Measurements from ENCODE around the gene PFKM. TPM values are rescaled to one million over a fixed set of nuclear protein-coding genes. Genes with fewer than 3 reads are reported as not detected.

PFKM gene
- total RNA-seq, 2 donors from 2014 or later, result 90.0 to 107 TPM

GRCh38 chr12:48084841-48085460 lies 34.2 kb upstream of the PFKM start:
- Mint-ChIP-seq H3K9me3 (no peaks in the 10 kb centered on the region), H3K36me3 (ENCODE audit: low read depth) (peaks cover 46% of the 10 kb centered on the region), H3K27me3 (ENCODE audit: insufficient read depth) (no peaks in the 10 kb centered on the region), H3K4me1 (no peaks in the 10 kb centered on the region), H3K4me3 (no peak overlapping the region), H3K27ac (peak overlapping the region; percentile 33)
- H3K9ac ChIP-seq (ENCODE audit: extremely low read depth, low read length, poor library complexity, severe bottlenecking), result no peak overlapping the region
- H3K36me3 ChIP-seq (ENCODE audit: control insufficient read depth, insufficient read depth, low read length), result peaks cover 54% of the 10 kb centered on the region
- H3K9me3 ChIP-seq (ENCODE audit: control insufficient read depth, low read length), result no peaks in the 10 kb centered on the region
- H3K4me3 ChIP-seq (ENCODE audit: low read length), result no peak overlapping the region
- TF ChIP-seq, protein P1, sequence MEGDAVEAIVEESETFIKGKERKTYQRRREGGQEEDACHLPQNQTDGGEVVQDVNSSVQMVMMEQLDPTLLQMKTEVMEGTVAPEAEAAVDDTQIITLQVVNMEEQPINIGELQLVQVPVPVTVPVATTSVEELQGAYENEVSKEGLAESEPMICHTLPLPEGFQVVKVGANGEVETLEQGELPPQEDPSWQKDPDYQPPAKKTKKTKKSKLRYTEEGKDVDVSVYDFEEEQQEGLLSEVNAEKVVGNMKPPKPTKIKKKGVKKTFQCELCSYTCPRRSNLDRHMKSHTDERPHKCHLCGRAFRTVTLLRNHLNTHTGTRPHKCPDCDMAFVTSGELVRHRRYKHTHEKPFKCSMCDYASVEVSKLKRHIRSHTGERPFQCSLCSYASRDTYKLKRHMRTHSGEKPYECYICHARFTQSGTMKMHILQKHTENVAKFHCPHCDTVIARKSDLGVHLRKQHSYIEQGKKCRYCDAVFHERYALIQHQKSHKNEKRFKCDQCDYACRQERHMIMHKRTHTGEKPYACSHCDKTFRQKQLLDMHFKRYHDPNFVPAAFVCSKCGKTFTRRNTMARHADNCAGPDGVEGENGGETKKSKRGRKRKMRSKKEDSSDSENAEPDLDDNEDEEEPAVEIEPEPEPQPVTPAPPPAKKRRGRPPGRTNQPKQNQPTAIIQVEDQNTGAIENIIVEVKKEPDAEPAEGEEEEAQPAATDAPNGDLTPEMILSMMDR (conservative IDR thresholded peaks at IDR 0.05), result no peak
- DNase-seq, result no peak
- H3K4me1 ChIP-seq (ENCODE audit: control insufficient read depth, insufficient read depth, low read length), result no peaks in the 10 kb centered on the region
- no peaks in the 10 kb centered on the region for H3K27me3 ChIP-seq (ENCODE audit: control insufficient read depth, insufficient read depth, low read length, poor library complexity, severe bottlenecking)
- H3K27ac ChIP-seq (ENCODE audit: low read depth, low read length), result no peak overlapping the region
- WGBS, 2 experiments (ENCODE audit: insufficient coverage in 1 of 2, insufficient read length in 1 of 2), result 83 to 94% methylated on average over 8 to 12 of the region's 12 CpGs

DNA sequence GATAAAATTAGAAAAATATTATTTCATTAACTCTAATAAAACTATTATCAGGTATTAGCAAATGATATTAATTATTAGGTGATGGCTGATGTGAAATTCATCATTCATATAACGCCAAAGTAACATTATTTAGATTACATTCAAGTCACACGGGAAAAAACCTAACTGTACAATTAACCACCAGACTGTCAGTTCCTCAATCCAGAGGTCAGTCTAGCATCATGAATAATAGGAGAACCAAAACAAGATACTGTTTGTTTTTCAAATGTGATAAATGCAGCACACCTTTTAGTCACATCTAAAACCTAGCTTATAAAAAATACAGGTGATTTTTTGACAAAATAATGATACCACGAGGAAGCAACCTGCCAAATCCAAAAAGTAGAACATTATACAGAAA lies 32.8 kb upstream of the PFKM start:
- TF ChIP-seq, protein P1 (conservative IDR thresholded peaks at IDR 0.05), result no peak
- peaks cover 47% of the 10 kb centered on the region for H3K36me3 Mint-ChIP-seq (ENCODE audit: low read depth)
- peaks cover 53% of the 10 kb centered on the region for H3K36me3 ChIP-seq (ENCODE audit: control insufficient read depth, insufficient read depth, low read length)
- no peaks in the 10 kb centered on the region for H3K4me1 Mint-ChIP-seq
- 100% methylated on average over 3 of the region's 3 CpGs; no CpG with 5 or more reads in 1 of the 2 experiments for WGBS, 2 experiments (ENCODE audit: insufficient coverage in 1 of 2, insufficient read length in 1 of 2)
- H3K9me3 Mint-ChIP-seq, result no peaks in the 10 kb centered on the region
- no peak overlapping the region for H3K9ac ChIP-seq (ENCODE audit: extremely low read depth, low read length, poor library complexity, severe bottlenecking)
- no peaks in the 10 kb centered on the region for H3K27me3 Mint-ChIP-seq (ENCODE audit: insufficient read depth)
- H3K27ac ChIP-seq (ENCODE audit: low read depth, low read length), result no peak overlapping the region
- DNase-seq, result no peak
- no peak overlapping the region for H3K4me3 Mint-ChIP-seq
- no peaks in the 10 kb centered on the region for H3K9me3 ChIP-seq (ENCODE audit: control insufficient read depth, low read length)
- no peak overlapping the region for H3K4me3 ChIP-seq (ENCODE audit: low read length)
- H3K27ac Mint-ChIP-seq, result no peak overlapping the region
- no peaks in the 10 kb centered on the region for H3K27me3 ChIP-seq (ENCODE audit: control insufficient read depth, insufficient read depth, low read length, poor library complexity, severe bottlenecking)
- H3K4me1 ChIP-seq (ENCODE audit: control insufficient read depth, insufficient read depth, low read length), result no peaks in the 10 kb centered on the region

GRCh38 chr12:48092611-48093010 lies 26.6 kb upstream of the PFKM start:
- Histone ChIP-seq H3K27me3 (ENCODE audit: control insufficient read depth, insufficient read depth, low read length, poor library complexity, severe bottlenecking) (no peaks in the 10 kb centered on the region), H3K9ac (ENCODE audit: extremely low read depth, low read length, poor library complexity, severe bottlenecking) (no peak overlapping the region), H3K27ac (ENCODE audit: low read depth, low read length) (no peak overlapping the region), H3K4me3 (ENCODE audit: low read length) (no peak overlapping the region), H3K9me3 (ENCODE audit: control insufficient read depth, low read length) (no peaks in the 10 kb centered on the region), H3K36me3 (ENCODE audit: control insufficient read depth, insufficient read depth, low read length) (peaks cover 54% of the 10 kb centered on the region), H3K4me1 (ENCODE audit: control insufficient read depth, insufficient read depth, low read length) (no peaks in the 10 kb centered on the region)
- no peaks in the 10 kb centered on the region for H3K9me3 Mint-ChIP-seq
- TF ChIP-seq, protein P1 (conservative IDR thresholded peaks at IDR 0.05), result no peak
- H3K36me3 Mint-ChIP-seq (ENCODE audit: low read depth), result peaks cover 38% of the 10 kb centered on the region
- no peak overlapping the region for H3K4me3 Mint-ChIP-seq
- DNase-seq, result no peak
- H3K4me1 Mint-ChIP-seq, result peaks cover 4% of the 10 kb centered on the region
- H3K27me3 Mint-ChIP-seq (ENCODE audit: insufficient read depth), result no peaks in the 10 kb centered on the region
- no CpG with 5 or more reads among the region's 1 CpG for WGBS, 2 experiments (ENCODE audit: insufficient coverage in 1 of 2, insufficient read length in 1 of 2)
- no peak overlapping the region for H3K27ac Mint-ChIP-seq

All from endodermal cell (in vitro differentiated cells).